ENCODE data around the gene CCNYL1. TPM values are rescaled to one million over a fixed set of nuclear protein-coding genes. Genes with fewer than 3 reads are reported as not detected.

CCNYL1 gene
- total RNA-seq, 1 experiment from 2014 or later = 7.0 TPM

GRCh38 chr2:207770602-207771404, 59.4 kb downstream of the CCNYL1 start:
- no peak overlapping the region for H3K27ac ChIP-seq
- H3K4me1 ChIP-seq (replicated peaks) = peaks cover 12% of the 10 kb centered on the region
- DNase-seq (ENCODE audit: low read depth in 1 of 2, low spot score in 2 of 2) = no peak
- H3K36me3 ChIP-seq = peaks cover 10% of the 10 kb centered on the region
- H3K27me3 ChIP-seq (replicated peaks) = no peaks in the 10 kb centered on the region
- no peak overlapping the region for H3K4me3 ChIP-seq
- H3K9me3 ChIP-seq (replicated peaks) = no peaks in the 10 kb centered on the region

DNA sequence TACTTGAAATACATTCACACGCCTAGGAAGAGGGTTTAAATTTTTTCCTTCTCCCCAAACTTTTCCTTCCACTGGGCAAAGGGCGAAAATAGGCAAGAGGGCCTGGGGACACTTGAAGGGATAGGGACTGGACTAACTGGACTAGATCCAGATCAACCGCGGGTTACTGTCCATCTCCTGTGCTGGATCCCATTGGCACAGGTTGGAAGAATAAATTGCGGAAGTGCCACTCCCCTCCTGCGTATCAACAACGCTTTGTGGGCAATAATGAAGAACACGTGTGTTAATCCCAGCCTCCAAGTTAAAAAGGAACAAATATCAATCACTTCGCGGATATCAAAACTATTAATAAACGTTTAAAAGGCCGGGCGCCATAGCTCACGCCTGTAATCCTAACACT, 60.0 kb downstream of the CCNYL1 start:
- DNase-seq (ENCODE audit: low read depth in 1 of 2, low spot score in 2 of 2) = no peak
- H3K27ac ChIP-seq = no peak overlapping the region
- H3K4me1 ChIP-seq (replicated peaks) = peaks cover 12% of the 10 kb centered on the region
- H3K27me3 ChIP-seq (replicated peaks) = no peaks in the 10 kb centered on the region
- H3K9me3 ChIP-seq (replicated peaks) = no peaks in the 10 kb centered on the region
- H3K36me3 ChIP-seq = peaks cover 10% of the 10 kb centered on the region
- no peak overlapping the region for H3K4me3 ChIP-seq

GRCh38 chr2:207772081-207772843, 60.8 kb downstream of the CCNYL1 start:
- Histone ChIP-seq H3K4me1 (replicated peaks) (peaks cover 12% of the 10 kb centered on the region), H3K27me3 (replicated peaks) (no peaks in the 10 kb centered on the region), H3K4me3 (no peak overlapping the region), H3K9me3 (replicated peaks) (no peaks in the 10 kb centered on the region), H3K27ac (no peak overlapping the region), H3K36me3 (peaks cover 7% of the 10 kb centered on the region)
- DNase-seq (ENCODE audit: low read depth in 1 of 2, low spot score in 2 of 2) = no peak

DNA sequence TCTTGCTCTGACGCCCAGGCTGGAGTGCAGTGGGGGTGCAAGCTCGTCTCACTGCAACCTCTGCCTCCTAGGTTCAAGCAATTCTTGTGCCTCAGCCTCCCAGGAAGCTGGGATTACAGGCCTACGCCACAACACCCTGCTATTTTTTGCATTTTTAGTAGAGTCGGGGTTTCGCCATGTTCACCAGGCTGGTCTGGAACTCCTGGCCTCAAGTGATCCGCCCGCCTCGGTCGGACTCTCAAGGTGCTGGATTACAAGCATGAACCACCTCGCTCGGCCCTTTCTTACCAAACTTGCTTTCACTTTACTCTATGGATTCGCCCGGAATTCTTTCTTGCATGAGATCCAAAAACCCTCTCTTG, 61.4 kb downstream of the CCNYL1 start:
- no peaks in the 10 kb centered on the region for H3K27me3 ChIP-seq (replicated peaks)
- H3K36me3 ChIP-seq = peaks cover 2% of the 10 kb centered on the region
- no peak overlapping the region for H3K4me3 ChIP-seq
- H3K9me3 ChIP-seq (replicated peaks) = no peaks in the 10 kb centered on the region
- H3K4me1 ChIP-seq (replicated peaks) = peaks cover 10% of the 10 kb centered on the region
- no peak overlapping the region for H3K27ac ChIP-seq
- DNase-seq (ENCODE audit: low read depth in 1 of 2, low spot score in 2 of 2) = no peak

DNA sequence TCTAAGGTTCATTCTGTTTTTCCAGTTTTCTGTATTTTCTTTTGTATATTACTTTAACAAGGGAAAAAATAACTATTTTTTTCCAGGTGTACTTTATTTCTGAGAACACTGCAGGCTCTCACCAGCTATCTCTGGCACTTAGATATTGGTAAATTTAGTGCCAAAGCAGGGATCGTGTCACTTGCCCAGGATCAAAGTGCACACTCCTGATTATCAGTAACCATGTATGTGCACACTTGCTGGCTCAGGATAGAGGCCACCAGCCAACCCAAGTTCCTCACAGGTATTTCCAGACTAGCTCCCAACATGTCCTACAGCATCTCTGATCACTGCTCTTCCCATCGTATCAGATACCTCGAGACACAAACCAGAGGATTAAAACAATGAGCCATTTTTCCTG, 64.0 kb downstream of the CCNYL1 start:
- H3K27ac ChIP-seq = no peak overlapping the region
- no peaks in the 10 kb centered on the region for H3K9me3 ChIP-seq (replicated peaks)
- no peak for DNase-seq (ENCODE audit: low read depth in 1 of 2, low spot score in 2 of 2)
- H3K4me3 ChIP-seq = no peak overlapping the region
- no peaks in the 10 kb centered on the region for H3K36me3 ChIP-seq
- no peaks in the 10 kb centered on the region for H3K27me3 ChIP-seq (replicated peaks)
- H3K4me1 ChIP-seq (replicated peaks) = no peaks in the 10 kb centered on the region

GRCh38 chr2:207777124-207777523, 65.7 kb downstream of the CCNYL1 start:
- H3K27me3 ChIP-seq (replicated peaks) = no peaks in the 10 kb centered on the region
- H3K36me3 ChIP-seq = no peaks in the 10 kb centered on the region
- no peak for DNase-seq (ENCODE audit: low read depth in 1 of 2, low spot score in 2 of 2)
- no peak overlapping the region for H3K27ac ChIP-seq
- no peaks in the 10 kb centered on the region for H3K9me3 ChIP-seq (replicated peaks)
- H3K4me3 ChIP-seq = no peak overlapping the region
- H3K4me1 ChIP-seq (replicated peaks) = no peaks in the 10 kb centered on the region

DNA sequence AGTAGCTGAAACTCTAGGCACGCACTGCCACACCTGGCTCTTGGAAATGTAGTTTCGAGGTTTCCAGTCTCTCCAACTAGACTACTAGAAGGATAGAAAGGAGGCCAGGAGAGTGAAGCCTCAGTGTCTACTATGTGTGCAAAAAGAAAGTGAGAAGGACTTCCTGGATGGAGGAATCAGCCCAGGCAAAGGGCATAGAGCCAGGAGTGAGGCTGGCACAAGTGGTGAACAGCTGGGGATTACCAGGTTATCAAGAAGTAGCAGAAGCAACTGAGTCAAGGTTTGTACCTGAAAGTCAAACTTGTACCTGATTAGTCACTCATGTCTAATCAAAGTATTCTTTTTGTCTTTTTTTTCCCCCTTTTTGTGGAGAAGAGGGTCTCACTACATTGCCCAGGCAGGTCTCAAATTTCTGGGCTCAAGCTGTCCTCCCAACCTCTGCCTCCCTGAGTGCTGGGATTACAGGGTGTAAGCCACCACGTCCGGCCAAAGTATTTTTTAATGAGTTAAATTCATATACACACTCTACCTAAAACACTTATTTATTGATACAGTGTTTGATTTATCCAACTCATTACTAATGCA, 67.0 kb downstream of the CCNYL1 start:
- Histone ChIP-seq H3K4me3 (no peak overlapping the region), H3K4me1 (replicated peaks) (no peaks in the 10 kb centered on the region), H3K36me3 (no peaks in the 10 kb centered on the region), H3K27ac (no peak overlapping the region), H3K27me3 (replicated peaks) (no peaks in the 10 kb centered on the region), H3K9me3 (replicated peaks) (no peaks in the 10 kb centered on the region)
- DNase-seq (ENCODE audit: low read depth in 1 of 2, low spot score in 2 of 2) = no peak

DNA sequence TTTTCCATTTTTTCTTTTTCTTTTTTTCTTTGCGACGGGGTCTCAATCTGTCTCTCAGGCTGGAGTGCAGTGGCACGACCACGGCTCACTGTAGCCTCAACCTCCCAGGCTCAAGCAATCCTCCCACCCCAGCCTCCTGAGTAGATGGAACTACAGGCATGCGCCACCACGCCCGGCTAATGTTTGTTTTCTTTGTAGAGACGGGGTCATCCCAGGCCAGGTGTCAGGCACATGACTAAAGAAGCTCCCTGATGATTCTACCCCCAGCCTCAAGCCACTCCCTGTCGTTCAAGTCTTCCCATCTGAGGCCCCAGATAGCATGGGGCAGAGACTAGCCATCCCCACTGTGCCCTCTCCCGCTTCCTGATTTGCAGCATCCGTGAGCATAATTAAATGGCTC, 68.1 kb downstream of the CCNYL1 start:
- no peaks in the 10 kb centered on the region for H3K4me1 ChIP-seq (replicated peaks)
- DNase-seq (ENCODE audit: low read depth in 1 of 2, low spot score in 2 of 2) = no peak
- no peaks in the 10 kb centered on the region for H3K9me3 ChIP-seq (replicated peaks)
- no peak overlapping the region for H3K4me3 ChIP-seq
- H3K27me3 ChIP-seq (replicated peaks) = no peaks in the 10 kb centered on the region
- H3K27ac ChIP-seq = no peak overlapping the region
- no peaks in the 10 kb centered on the region for H3K36me3 ChIP-seq

GRCh38 chr2:207782238-207783030, 71.0 kb downstream of the CCNYL1 start:
- Histone ChIP-seq H3K27ac (no peak overlapping the region), H3K27me3 (replicated peaks) (no peaks in the 10 kb centered on the region), H3K9me3 (replicated peaks) (no peaks in the 10 kb centered on the region), H3K36me3 (no peaks in the 10 kb centered on the region), H3K4me1 (replicated peaks) (no peaks in the 10 kb centered on the region), H3K4me3 (no peak overlapping the region)
- no peak for DNase-seq (ENCODE audit: low read depth in 1 of 2, low spot score in 2 of 2)

DNA sequence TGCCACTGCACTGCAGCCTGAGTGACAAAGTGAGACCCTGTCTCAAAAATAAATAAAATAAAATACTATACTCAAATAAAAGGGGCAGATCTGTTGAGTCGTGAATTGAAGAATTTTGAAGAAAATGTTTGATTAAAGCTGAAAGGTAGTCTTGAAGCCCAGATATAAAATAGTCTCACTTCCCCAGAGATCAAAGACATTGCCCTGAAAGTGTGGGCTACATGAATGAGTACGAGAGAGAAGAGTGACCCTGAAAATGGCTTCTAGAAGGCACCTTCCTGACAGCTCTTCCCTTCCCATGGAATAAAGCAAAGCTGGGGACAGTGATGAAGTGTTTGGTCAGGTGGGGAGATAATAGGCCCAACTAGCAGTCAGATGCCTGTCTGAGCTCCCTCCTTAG, 72.1 kb downstream of the CCNYL1 start:
- no peak for DNase-seq (ENCODE audit: low read depth in 1 of 2, low spot score in 2 of 2)
- Histone ChIP-seq H3K36me3 (no peaks in the 10 kb centered on the region), H3K4me3 (no peak overlapping the region), H3K4me1 (replicated peaks) (no peaks in the 10 kb centered on the region), H3K27me3 (replicated peaks) (no peaks in the 10 kb centered on the region), H3K27ac (no peak overlapping the region), H3K9me3 (replicated peaks) (no peaks in the 10 kb centered on the region)

DNA sequence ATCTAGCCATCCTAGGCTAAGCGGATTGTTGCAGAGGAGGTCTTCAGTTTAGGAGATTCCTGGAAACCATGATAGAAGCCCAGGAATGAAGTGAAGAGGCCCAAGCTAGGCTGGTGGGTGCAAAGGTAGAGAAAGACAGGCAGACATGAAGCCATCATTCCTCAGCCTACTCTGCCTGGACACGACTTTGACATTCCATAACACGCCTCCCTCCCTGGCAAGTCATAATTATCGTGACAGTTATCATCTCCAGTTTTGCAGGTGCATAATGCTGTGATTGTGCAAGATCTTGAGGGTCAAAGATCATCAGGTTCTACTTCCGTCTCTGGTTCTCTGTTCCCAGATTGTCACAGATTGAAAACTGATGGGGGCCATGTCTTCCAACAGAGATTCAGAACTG, 73.5 kb downstream of the CCNYL1 start:
- no peak overlapping the region for H3K4me3 ChIP-seq
- H3K27ac ChIP-seq = no peak overlapping the region
- H3K36me3 ChIP-seq = no peaks in the 10 kb centered on the region
- no peaks in the 10 kb centered on the region for H3K27me3 ChIP-seq (replicated peaks)
- DNase-seq (ENCODE audit: low read depth in 1 of 2, low spot score in 2 of 2) = no peak
- H3K4me1 ChIP-seq (replicated peaks) = no peaks in the 10 kb centered on the region
- no peaks in the 10 kb centered on the region for H3K9me3 ChIP-seq (replicated peaks)

GRCh38 chr2:207787017-207787416, 75.6 kb downstream of the CCNYL1 start:
- no peak for DNase-seq (ENCODE audit: low read depth in 1 of 2, low spot score in 2 of 2)
- no peak overlapping the region for H3K4me3 ChIP-seq
- H3K4me1 ChIP-seq (replicated peaks) = peaks cover 2% of the 10 kb centered on the region; the same call in 1 of the 2 replicates
- no peaks in the 10 kb centered on the region for H3K36me3 ChIP-seq
- no peak overlapping the region for H3K27ac ChIP-seq
- H3K9me3 ChIP-seq (replicated peaks) = no peaks in the 10 kb centered on the region
- H3K27me3 ChIP-seq (replicated peaks) = no peaks in the 10 kb centered on the region

GRCh38 chr2:207787800-207788199, 76.4 kb downstream of the CCNYL1 start:
- Histone ChIP-seq H3K9me3 (replicated peaks) (no peaks in the 10 kb centered on the region), H3K36me3 (no peaks in the 10 kb centered on the region), H3K27ac (no peak overlapping the region), H3K27me3 (replicated peaks) (no peaks in the 10 kb centered on the region), H3K4me1 (replicated peaks) (peaks cover 9% of the 10 kb centered on the region), H3K4me3 (no peak overlapping the region)
- no peak for DNase-seq (ENCODE audit: low read depth in 1 of 2, low spot score in 2 of 2)

Measured in SJSA1 (cell line).